Keratinocyte (primary cell): ENCODE data around the gene HMCN2.

Source experiments
- EZH2 ChIP-seq: IDR thresholded peaks from one replicate; pipeline ENCODE4 v1.6.1; 2012; ENCODE audit warnings: inconsistent platforms, mild to moderate bottlenecking, low read length, moderate library complexity
- TF ChIP-seq, protein P1 (sequence below), 3 experiments: IDR thresholded peaks in 1 of 3; conservative IDR thresholded peaks in 1 of 3; optimal IDR thresholded peaks in 1 of 3; 2 replicates in 2 of 3; 3 replicates in 1 of 3; pipeline versions ENCODE3 to v1.5.1; 2011; ENCODE audit warnings: low read length in 3 of 3, mild to moderate bottlenecking in 3 of 3, moderate library complexity in 2 of 3, control low read depth in 1 of 3, inconsistent platforms in 1 of 3; ENCODE audit not compliant: insufficient read depth in 2 of 3; ENCODE audit errors: extremely low read depth in 1 of 3

DNA sequence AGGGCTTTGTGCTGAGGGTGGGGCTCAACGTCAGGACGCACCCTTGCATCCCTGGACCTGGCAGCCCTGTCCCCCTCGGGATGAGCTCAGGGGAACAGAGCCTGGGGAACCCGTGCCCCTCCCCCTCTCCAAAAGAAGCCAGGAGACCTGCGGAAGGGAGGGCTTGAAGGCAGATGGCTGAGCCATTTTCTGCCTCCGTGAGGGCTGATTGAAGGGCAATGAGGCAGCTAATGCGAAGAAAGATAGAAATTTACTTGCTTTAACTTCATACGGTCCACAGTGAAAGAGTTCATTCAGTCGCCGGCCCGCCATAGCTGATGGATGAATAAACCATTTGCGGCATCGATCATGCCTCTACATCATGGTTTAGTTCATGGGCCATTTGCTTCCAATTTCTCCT, 208.0 kb downstream of the HMCN2 start:
- TF ChIP-seq, protein P1, sequence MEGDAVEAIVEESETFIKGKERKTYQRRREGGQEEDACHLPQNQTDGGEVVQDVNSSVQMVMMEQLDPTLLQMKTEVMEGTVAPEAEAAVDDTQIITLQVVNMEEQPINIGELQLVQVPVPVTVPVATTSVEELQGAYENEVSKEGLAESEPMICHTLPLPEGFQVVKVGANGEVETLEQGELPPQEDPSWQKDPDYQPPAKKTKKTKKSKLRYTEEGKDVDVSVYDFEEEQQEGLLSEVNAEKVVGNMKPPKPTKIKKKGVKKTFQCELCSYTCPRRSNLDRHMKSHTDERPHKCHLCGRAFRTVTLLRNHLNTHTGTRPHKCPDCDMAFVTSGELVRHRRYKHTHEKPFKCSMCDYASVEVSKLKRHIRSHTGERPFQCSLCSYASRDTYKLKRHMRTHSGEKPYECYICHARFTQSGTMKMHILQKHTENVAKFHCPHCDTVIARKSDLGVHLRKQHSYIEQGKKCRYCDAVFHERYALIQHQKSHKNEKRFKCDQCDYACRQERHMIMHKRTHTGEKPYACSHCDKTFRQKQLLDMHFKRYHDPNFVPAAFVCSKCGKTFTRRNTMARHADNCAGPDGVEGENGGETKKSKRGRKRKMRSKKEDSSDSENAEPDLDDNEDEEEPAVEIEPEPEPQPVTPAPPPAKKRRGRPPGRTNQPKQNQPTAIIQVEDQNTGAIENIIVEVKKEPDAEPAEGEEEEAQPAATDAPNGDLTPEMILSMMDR (optimal IDR thresholded peaks at IDR 0.05 in 1 of 3, IDR thresholded peaks at IDR 0.05 in 1 of 3, conservative IDR thresholded peaks at IDR 0.05 in 1 of 3; ENCODE audit: extremely low read depth in 1 of 3, insufficient read depth in 2 of 3, low read length in 3 of 3), result no peak
- no peak for TF ChIP-seq EZH2
